Activated CD8-positive, alpha-beta T cell treated with anti-CD3 and anti-CD28 coated beads for 36 hours (primary cell): ENCODE data around the gene ATP4B. TPM values are rescaled to one million over a fixed set of nuclear protein-coding genes. Genes with fewer than 3 reads are reported as not detected.

Experiments used
- ATAC-seq: fragments of 200-7000 bp; cut with Tn5 transposase; one replicate; pipeline ENCODE4 v1.10.0; 2021; ENCODE audit warnings: mild to moderate bottlenecking, moderate library complexity
- CTCF ChIA-PET: fragments of 350-600 bp; sonication (Branson Sonifier 250); formaldehyde crosslinking; loops from one replicate; lab custom pipeline; 2021; ENCODE audit warnings: antibody characterized with exemption; lab: Charles Lee
- POLR2A ChIA-PET: fragments of 350-600 bp; sonication (Branson Sonifier 250); formaldehyde crosslinking; loops from one replicate; lab custom pipeline; 2021; ENCODE audit warnings: antibody characterized with exemption; lab: Charles Lee
- DNase-seq: peaks from one replicate; pipeline ENCODE4 v3.0.0-alpha.2; 2020
- H3K27ac Mint-ChIP-seq: one replicate; pipeline ENCODE4 v1.8.0; 2021; ENCODE audit warnings: mild to moderate bottlenecking, mixed read lengths
- H3K27me3 Mint-ChIP-seq: one replicate; pipeline ENCODE4 v1.8.0; 2021; ENCODE audit warnings: mixed read lengths
- H3K36me3 Mint-ChIP-seq: one replicate; pipeline ENCODE4 v1.8.0; 2021; ENCODE audit warnings: low read depth, mixed read lengths
- H3K4me1 Mint-ChIP-seq: one replicate; pipeline ENCODE4 v1.8.0; 2021; ENCODE audit warnings: low read depth, mixed read lengths
- H3K4me3 Mint-ChIP-seq: one replicate; pipeline ENCODE4 v1.8.0; 2021; ENCODE audit warnings: mild to moderate bottlenecking, moderate library complexity, mixed read lengths
- H3K9me3 Mint-ChIP-seq: one replicate; pipeline ENCODE4 v1.8.0; 2021; ENCODE audit warnings: mixed read lengths
- CTCF ChIP-seq: fragments of 200-600 bp; IDR thresholded peaks from one replicate; pipeline ENCODE4 v1.8.0; 2022; ENCODE audit warnings: antibody characterized with exemption, mild to moderate bottlenecking
- intact Hi-C: fragments of 100-400 bp; cut with micrococcal nuclease; formaldehyde crosslinking; loops from one replicate; pipeline ENCODE4 v1.10.0; 2022
- total RNA-seq, 2 experiments: library from RNA; stranded (reverse); gene quantifications; one replicate each; pipeline ENCODE4 v1.2.3, GENCODE V29; 2021

ATP4B gene
- total RNA-seq, 2 experiments from 2014 or later = not detected

- TF ChIP-seq CTCF = no peak
- intact Hi-C loops = no loop called here
- no peaks in the 10 kb centered on the region for H3K9me3 Mint-ChIP-seq
- no peaks in the 10 kb centered on the region for H3K27me3 Mint-ChIP-seq
- no peak overlapping the region for H3K4me3 Mint-ChIP-seq
- peaks cover 26% of the 10 kb centered on the region for H3K4me1 Mint-ChIP-seq
- ATAC-seq (no peak), DNase-seq (no peak)
- no peak overlapping the region for H3K27ac Mint-ChIP-seq
- ChIA-PET CTCF (no interaction called here), POLR2A (no interaction called here)
- H3K36me3 Mint-ChIP-seq = no peaks in the 10 kb centered on the region
Measured at GRCh38 chr13:113650731-113651148, 7.3 kb downstream of the ATP4B start.

GRCh38 chr13:113650275-113650674 is 7.7 kb downstream of the ATP4B start:
- Mint-ChIP-seq H3K27ac (no peak overlapping the region), H3K36me3 (no peaks in the 10 kb centered on the region), H3K9me3 (no peaks in the 10 kb centered on the region), H3K4me3 (no peak overlapping the region), H3K27me3 (no peaks in the 10 kb centered on the region), H3K4me1 (peaks cover 26% of the 10 kb centered on the region)
- TF ChIP-seq CTCF = no peak
- intact Hi-C loops = no loop called here
- ATAC-seq (no peak), DNase-seq (no peak)
- CTCF ChIA-PET = no interaction called here
- POLR2A ChIA-PET = no interaction called here

- no peak for ATAC-seq
- TF ChIP-seq CTCF = no peak
- Mint-ChIP-seq H3K36me3 (no peaks in the 10 kb centered on the region), H3K27me3 (no peaks in the 10 kb centered on the region), H3K4me1 (peaks cover 25% of the 10 kb centered on the region), H3K4me3 (no peak overlapping the region), H3K27ac (no peak overlapping the region), H3K9me3 (no peaks in the 10 kb centered on the region)
- ChIA-PET CTCF (no interaction called here), POLR2A (no interaction called here)
- no peak for DNase-seq
- intact Hi-C loops = no loop called here
Measured at GRCh38 chr13:113649212-113649611, 8.8 kb downstream of the ATP4B start.

GRCh38 chr13:113648216-113648610 is 9.8 kb downstream of the ATP4B start:
- Mint-ChIP-seq H3K4me1 (peaks cover 15% of the 10 kb centered on the region), H3K27ac (no peak overlapping the region), H3K9me3 (no peaks in the 10 kb centered on the region), H3K27me3 (no peaks in the 10 kb centered on the region), H3K36me3 (peaks cover 2% of the 10 kb centered on the region), H3K4me3 (no peak overlapping the region)
- DNase-seq (no peak), ATAC-seq (no peak)
- intact Hi-C loops = no loop called here
- ChIA-PET CTCF (no interaction called here), POLR2A (no interaction called here)
- no peak for TF ChIP-seq CTCF

GRCh38 chr13:113647351-113648215 is 10.4 kb downstream of the ATP4B start:
- ChIA-PET CTCF (no interaction called here), POLR2A (no interaction called here)
- no peak overlapping the region for H3K27ac Mint-ChIP-seq
- intact Hi-C loops = no loop called here
- no peaks in the 10 kb centered on the region for H3K9me3 Mint-ChIP-seq
- H3K4me1 Mint-ChIP-seq = peaks cover 12% of the 10 kb centered on the region
- no peak overlapping the region for H3K4me3 Mint-ChIP-seq
- H3K27me3 Mint-ChIP-seq = no peaks in the 10 kb centered on the region
- DNase-seq = no peak
- ATAC-seq = peak; percentile 37
- TF ChIP-seq CTCF = no peak
- H3K36me3 Mint-ChIP-seq = peaks cover 5% of the 10 kb centered on the region
